Fibroblast of skin of right biceps (primary cell): ENCODE measurements around the gene PPIE.

ENCODE experiments used
- DNase-seq: peaks from one replicate; pipeline ENCODE4 v3.0.0-alpha.2; 2013

PPIE gene

DNA sequence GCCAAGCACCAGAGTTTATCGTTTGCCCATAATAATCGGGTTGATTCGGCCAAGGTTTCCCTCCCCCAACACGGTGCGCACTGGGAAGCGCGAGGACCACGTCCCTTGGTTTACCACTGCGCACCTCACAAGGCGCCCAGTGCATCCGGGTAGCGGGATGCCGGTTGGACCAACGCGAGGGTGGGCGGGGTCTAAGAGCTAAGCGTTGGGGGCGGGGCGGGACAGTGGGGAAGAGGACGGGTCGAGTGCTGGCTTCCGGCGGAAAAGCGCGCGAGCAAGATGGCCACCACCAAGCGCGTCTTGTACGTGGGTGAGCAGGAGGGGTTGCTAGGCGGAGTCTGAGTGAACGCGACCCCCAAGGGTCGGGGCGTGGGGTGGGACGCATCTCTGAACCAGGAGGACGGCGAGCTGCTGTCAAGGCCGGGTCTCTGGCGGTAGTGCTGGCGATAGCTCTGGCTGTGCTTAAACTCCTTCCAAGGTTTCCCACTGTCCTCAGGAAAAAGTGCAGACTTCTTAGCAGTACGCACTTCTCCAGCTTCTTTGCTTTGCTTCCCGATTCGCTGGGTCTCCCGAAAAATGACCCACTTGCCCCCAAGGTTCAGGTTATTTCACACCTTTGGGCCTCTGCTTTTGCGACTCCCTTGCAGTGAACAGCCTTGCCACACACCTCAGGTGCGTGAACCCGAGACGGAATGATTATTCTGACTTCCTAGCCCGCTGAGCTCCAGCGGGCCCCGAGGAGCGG, at the start of gene PPIE:
PPIE (plus strand) TSS at position 261 of the 745 bp plus-strand sequence; CDS start at position 280, 19 bp downstream.
- peak; percentile 91 for DNase-seq

DNA sequence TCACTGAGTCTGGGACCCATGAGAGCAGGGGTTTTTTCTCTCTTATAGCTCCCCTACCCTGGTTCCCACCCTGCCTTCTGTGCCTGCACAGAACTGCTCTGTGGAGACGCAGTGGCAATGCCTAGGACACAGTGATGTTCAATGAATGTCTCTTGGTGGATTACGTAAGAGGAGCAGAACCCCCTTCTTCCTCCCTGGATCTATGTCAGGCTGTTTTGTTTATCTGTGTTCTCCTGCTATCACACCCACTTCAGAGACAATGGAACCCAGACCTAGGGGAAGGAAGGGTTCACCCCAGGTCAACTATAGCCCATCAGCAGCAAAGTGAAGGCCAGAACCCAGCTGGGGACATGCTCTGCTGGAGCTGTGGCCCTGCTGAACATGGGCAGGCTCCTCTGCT, 49.5 kb upstream of the PPIE start:
- DNase-seq, result no peak

DNA sequence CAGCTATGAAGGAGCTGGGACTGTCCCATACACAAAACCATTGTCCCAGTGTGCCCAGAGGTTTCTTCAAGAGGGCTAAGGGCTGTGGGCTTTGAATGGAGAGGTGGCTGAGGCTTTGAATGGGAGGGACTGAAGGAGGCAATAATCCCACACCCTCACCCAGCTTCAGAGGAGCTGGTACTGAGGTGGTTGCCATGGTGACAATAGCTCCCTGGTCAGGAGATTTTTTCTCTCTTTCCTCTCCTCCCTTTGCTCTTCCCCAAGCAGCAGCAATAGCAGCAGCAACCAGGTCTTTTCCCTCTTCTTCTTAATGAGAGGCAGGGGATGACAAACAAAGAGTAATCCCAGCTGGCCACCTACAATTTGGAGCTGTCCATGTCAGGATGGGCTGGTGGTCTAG, 49.0 kb upstream of the PPIE start:
- DNase-seq, result no peak

DNA sequence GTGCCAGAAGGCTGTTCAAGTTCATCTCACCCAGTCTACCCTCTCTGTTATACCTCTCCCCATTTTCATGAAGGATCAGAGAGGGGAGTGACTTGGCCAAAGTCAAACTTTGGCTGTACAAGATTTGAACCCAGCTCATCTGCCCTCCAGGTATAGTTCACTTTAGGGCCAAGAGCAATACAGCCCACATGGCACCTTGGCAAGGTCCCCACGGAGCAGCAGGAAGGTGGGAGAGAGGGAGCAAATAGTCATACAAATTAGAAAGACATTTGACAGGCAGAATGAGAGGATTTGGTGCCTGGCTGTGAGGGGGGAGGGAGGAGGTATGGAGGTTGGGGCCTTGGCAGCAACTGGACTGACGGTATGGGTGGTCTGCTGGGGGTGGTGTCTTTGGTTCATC, 48.5 kb upstream of the PPIE start:
- DNase-seq, result no peak

DNA sequence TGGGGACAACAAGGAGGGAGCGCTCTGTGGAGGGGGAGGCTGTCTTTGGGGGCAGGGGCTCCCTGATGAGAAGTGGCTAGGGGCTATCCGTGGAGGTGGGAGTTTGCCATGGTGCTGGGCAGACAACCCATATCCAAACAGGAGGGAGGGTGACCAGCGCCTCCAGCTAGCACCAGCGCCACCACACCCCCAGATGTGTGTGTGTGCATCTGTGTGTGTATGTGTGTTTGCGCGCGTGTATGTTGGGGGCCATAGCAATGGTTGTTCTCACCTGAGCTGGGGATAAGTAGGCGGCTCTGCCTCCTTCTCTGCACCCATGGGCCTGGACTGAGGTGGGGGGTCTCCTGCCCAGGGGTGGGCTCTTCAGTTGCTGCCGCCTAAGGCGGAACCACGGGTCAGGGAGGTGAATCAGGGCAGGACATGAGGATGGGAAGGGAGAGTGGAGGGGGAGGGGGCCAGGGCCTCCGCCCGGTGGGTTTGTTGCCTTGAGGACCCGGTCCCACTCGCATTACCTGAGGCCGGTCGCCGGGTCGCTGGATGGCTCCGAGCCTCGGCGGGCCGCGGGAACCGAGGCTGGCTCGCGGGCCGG, 47.8 kb upstream of the PPIE start:
- no peak for DNase-seq

DNA sequence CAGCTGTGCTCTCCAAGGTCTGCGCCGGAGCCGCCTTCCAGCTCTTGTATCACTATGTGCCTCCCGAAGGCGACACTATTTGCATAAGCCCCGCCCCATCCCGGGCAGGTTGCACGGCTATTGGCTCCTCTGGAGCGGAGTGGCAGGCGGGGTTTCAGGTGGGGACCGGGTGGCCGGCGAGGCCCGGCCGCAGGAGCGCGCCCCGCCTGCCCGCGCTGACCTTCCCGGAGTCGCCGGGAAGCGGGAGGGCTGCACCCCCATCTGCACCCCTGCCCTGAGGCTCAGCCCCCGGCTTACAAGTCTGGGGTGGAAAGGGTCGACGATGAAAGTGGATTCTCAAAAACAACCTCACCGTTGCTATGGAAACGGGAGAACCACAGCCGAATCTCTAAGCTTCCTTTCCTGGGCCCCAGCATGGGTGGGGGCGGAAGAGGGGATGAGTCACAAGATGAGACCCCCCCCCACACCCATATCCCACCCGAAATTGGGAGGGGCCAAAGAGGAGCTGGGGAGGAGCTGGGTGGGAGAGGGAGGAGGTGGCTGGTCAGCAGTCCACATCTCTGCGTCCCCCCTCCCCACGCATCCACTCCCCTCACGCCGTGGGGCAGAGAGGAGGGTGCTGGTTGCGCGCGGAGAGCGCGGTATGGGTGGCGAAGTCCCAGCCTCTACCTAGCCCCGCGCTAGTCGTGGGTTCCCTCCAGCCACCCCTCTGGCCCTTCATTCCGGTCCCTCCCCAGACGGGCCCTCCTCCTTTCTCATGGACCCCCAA, 47.1 kb upstream of the PPIE start, which contains the start of gene HPCAL4:
HPCAL4 (minus strand) TSS at position 51 of the 769 bp plus-strand sequence. CDS start 6,830 bp downstream, outside the sequence.
- peak; percentile 66 for DNase-seq

DNA sequence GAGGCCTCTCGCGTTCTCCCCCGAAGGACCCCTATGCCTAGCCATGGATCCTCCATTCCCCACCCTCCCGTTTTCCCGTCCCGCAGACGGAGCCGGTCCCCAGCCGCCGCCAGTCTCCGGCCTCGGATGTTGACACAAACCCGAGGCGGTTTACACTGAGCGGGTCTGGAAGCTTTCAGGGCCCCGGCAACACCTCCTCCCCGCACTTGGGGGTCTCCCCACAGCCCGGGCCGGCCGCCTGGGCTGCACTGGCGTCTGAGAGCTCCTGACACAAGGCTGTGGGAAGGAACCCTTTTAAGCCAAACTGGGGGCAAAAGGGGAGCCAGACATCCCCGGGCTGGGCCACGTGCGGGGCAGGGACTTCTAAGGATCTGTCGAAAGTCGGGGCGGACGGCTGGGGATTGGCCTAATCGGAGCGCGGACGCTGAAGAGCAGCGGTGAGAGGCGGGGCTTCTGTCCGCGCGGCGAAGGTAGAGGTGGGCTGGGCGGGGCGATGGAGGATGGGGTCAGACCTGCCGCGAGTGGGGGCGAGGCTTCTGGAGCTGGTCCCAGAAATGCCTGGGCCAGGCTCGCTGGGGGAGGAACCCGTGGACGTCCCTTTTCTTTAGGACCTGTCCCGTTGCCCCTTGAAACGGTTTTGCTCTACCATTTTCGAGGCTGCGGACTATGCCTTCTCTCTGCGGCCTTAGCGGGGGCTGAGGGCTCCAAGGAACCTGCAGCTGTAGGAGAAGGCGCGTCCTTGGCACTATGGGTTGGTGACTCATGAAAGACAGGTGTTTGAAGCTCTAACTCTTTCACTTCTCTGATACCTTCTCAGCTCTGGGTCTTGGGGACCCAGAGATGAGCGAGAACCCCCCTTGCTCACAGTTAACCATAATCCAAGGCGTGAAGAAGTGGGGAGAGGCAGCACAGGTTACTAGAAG, 46.3 kb upstream of the PPIE start:
- DNase-seq, result no peak

DNA sequence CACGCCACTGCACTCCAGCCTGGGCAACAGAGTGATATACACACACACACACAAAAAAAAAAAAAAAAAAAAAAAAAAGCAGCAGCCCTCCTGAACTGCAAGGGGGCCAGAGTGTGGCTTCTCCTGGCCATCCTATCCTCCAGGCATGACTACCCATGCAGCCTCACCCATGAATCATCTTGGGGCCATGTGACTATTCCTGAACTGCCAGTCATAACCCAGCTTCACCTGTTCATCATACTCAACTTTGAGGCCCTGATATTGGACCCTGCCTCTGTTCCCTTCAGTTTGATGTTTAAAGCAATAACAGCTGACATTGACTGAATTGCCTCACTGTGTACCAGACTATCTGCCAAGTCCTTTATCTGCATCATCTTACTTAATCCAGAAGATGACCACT, 44.7 kb upstream of the PPIE start:
- no peak for DNase-seq

DNA sequence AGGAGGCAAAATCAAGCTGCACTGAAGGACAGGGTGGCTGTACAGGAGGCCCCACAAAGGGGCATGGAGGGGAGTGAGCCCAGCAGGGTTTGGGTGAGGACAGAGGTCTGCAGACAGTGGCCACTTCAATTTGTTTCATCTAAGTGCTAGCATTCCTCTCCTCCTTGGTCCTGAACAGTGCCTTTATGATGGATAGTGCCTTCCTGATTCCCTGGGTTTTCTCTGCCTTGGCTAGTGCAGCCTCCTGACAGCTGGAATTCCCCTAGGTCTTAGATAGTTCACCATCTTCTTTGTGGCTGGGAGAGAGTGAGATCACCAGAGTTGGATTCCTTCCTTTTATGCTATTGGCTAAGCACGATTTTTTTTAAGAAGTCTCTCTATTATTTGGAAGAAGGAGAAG, 43.7 kb upstream of the PPIE start:
- DNase-seq, result no peak

DNA sequence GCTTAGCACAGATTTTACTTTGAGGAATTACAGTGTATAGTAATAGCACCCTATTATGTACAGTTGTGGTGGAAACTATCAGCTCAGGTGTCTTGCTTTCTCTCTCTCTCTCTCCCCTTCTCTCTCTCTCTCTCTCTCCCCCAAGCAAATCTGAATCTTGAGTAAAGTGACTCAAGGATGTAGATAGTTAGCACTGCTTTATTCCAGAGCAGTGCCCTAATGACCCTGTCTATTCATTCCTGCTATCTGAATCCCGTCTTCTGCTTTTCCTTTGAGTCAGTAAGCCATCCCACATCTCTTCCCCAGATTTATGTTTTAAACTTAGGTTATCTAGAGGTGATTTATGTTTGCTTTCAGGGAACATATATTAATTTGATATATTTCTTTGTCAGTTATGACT, 42.2 kb upstream of the PPIE start:
- DNase-seq, result no peak

DNA sequence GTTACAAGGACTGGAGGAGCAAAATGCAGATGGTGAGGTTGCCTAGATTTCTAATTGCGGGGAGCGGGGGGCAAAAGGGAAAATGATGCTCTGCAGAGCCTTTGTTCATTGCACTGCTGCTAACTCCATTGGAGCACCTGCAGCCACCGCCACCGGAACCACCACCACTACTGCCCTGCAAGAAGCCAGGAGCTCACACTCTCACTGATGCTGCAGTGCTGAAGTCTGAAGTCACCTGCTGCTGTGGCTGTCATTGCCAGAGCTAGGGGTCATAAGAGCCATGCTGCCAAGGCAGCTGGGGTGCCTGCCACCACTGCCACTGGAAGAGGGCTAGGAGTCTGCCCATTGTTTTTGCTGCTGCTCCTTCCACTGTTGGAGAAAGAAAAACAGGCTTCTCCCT, 40.1 kb upstream of the PPIE start:
- no peak for DNase-seq

DNA sequence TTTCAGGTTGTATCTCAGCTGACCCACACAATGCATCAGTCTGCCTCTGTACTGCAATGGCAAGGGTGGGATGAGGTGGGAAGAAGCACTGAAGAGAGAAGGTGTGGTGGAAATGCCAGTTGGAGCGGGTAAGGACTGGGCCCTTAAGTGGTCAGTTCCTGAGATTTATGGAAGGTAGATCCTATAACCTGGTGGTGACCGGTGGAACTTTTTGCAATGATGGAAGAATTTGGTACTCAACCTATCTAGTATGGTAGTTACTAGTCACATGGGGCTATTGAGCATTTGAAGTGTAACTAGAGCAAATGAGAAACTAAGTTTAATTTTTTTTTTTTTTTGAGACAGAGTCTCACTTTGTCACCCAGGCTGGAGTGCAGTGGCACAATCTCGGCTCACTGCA, 39.3 kb upstream of the PPIE start:
- DNase-seq, result no peak

DNA sequence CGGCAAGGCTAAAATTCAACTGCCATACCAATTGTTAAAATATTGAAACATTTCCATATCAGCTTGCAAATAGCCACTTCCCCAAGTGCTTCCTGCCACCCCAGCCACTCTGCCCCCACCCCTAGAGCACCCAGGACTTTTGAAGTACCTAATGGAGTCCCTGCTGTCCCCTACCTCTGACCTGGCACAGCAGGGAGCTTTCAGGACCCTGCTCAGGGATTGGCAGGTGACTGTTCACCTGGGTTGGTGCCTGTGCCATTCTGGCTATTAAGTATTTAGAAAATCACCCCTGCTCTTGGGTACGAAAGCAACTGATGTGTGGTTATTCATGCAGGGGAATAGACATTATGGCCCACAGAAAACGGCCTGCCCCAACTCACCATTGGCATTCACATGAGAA, 38.3 kb upstream of the PPIE start:
- no peak for DNase-seq

DNA sequence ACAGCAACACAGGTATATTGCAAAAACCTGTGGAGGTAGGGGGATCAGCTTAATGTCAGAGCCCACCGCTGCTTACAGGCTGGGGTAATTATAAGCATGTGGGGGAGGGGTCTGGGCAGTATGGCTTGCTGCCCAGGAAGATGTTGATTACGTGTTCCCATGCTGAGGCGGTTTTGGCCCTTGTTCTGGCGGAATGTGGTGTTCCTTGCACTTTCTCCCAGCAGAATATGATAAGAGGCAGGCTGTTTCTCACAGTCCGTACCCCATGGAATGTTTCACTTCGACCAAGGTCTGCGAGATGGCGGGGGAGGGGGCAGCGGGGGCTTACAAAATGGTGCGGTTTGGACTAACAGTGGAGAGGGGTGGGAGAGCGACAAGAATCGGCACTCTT, 37.6 kb upstream of the PPIE start:
- peak; percentile 45 for DNase-seq

DNA sequence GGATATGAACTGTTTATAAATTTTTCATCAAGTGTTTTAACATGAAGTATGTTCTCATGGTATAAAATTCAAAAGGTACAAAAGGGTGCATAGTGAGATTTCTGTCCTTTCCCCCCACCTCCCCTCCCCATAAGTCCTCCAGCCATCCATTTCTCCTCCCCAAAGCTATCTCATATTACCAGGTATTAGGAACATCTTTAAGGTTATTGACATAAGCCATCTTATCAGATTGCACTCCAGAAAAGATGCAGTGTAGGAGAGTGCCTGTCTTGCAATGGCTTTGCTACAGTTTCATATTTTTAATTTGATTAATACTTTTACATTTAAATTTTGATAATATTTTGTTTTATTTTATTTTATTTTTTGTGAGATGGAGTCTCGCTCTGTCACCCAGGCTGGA, 33.9 kb upstream of the PPIE start:
- DNase-seq, result no peak

DNA sequence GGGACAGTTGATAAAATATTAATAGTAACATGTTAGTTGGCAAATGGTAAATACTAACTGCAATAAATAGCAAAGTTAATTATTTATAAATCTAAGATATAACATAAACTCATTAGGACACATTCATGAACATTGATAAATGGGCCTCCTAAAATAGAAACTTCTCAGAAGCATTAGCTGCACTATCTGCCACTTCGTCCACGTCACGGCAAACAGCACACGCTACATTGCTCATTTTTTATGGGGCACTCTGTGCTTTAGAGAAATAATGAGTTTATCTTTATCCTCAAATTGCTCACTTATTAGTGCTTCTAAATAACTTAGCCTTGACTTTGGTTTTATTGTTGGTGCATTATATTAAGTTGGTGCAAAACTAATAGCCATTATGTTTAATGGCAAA, 31.2 kb upstream of the PPIE start:
- DNase-seq, result no peak

DNA sequence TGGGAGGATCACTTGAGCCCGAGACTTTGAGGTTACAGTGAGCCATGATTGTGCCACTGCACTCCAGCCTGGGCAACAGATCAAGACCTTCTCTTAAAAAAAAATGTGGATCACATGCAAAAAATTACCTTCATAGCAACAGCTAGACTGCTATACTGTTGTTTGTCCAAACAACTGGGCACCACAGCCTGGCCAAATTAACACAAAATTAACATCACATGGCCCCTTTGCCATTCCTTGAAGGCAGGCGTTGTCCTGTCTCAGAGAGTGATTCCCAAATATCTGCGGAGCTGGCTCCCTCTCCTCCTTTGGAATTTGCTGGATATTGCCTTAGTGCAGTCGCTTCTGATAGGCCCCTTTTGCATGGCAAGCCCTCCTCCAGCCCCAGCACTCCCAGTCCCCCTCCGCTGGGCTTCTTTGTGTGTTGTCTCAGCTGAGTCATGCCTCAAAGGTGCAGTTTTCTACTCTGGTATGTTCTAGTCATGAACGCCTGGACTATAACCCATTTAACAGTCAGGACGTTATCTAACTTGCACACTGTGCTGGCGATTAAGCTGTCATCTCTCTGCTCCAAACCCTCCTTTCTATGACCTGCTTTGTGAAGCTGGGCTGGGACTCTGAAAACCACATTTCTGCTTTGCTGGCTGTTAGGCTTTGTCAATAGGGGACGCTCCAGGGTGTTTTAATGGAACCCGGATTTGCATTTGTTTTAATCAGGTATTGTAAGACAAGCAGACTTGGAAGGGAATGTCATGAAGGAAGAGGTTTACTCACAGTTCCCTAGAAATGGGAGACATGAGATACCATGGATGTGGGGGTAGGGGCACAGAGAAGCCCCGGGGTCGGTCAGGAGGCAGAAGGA, 27.3 kb upstream of the PPIE start:
- DNase-seq, result peak; percentile 38

DNA sequence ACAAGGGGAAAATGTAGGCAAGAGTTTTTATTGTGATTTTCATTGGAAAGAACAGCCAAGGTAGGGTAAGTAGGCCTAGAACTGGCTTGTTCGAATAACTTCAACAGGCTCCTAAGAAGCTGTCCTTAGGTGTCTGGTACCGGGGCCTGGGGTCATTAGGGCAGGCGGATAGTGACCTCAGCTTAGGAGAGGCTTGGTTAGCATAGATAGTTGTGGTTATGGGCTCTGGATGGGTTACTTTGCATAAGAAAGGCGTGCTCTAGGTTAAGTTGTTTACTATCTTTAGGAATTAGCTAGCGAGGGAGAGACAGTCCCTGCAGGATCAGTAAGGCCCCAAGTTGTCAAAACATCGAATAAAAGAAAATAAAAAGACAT, 26.7 kb upstream of the PPIE start:
- DNase-seq, result no peak

DNA sequence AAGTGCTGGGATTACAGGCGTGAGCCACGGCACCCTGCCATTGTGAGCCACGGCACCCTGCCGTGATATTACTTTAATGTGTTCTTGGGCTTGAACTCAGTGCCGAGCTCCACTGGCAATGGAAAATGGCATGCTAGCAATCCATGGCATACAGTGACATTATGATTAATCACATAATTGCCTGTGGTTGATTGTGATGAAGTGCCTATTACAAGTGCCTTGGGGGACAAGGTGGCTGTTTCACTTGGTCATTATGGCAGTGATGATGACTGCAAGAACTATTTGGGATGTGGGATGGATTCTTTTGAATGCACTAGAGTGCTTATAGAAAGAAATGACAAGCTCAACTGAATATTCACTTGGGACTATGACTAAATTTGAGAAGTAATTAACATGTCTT, 25.1 kb upstream of the PPIE start:
- DNase-seq, result no peak

DNA sequence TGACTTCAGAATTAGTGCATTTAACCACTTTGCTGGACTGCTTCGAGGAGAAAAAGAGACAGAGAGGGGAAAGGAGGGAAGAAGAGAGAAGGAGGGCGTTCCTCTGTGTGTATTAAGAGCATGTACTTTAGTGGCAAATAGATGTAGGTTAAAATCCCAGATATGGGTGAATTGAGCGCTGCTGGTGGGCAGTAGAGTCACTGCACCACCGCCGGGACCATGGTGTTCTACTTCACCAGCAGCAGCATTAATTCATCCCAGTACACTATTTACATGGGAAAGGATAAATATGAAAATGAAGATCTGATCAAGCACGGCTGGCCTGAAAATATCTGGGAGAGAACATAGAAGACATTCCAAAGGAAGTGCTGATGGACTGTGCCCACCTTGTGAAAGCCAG, 20.9 kb upstream of the PPIE start:
- no peak for DNase-seq

DNA sequence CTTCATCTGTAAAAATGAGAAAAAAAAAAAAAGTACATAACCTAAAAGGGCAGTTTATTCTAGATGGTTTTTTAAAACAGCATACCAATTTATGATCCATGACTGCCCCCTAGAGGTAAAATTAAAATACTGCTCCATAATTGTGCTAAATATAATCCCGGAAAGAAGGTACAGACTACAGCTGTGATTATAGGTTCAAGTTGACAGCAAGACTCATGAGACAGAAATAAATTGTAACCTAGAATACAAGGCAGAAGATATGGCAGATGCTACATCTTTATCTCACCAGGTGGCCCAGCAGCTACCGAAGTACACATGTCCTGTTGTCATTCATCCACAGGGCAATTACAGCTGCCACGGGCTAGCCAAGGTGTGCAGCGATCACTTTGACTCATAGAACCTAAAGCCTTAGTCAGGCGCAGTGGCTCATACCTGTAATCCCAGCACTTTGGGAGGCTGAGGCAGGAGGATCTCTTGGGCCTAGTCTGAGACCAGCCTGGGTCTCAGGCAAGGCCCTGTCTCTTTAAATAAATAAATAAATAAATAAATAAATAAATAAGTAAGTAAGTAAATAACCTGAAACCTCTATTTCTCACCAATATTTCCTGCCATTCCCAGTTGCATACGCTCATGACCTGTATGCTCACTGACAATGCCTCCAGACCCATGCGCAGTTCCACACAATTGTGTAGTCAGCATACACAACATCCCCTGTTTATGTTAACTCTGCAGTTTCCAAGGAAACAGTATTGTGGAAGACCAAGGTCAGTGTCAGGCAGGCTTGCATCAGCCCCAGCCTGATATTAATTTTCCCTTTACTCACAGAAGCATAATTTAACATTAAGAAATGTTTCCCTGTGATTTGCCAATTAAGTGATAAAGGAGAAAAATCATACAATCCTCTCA, 18.3 kb upstream of the PPIE start:
- DNase-seq, result peak; percentile 60
